ENCODE measurements around the gene PUS1. TPM values are rescaled to one million over a fixed set of nuclear protein-coding genes. Genes with fewer than 3 reads are reported as not detected.
A peak's percentile ranks its signal among the peaks of the same experiment; 100 is the strongest.
"Not testable (repeated sequence)": the region's sequence is repeated elsewhere in the genome, so short reads cannot be mapped to it uniquely, and the experiment has no call there.

The PUS1 gene
- total RNA-seq, 2 experiments from 2014 or later = 37.7 to 38.8 TPM

- intact Hi-C loops (cut with micrococcal nuclease) = no loop called here
- Mint-ChIP-seq H3K4me1 (ENCODE audit: low read depth) (no peaks in the 10 kb centered on the region), H3K27me3 (ENCODE audit: low read depth) (no peaks in the 10 kb centered on the region), H3K27ac (no peak overlapping the region), H3K36me3 (ENCODE audit: low read depth) (peaks cover 47% of the 10 kb centered on the region), H3K9me3 (no peaks in the 10 kb centered on the region), H3K4me3 (no peak overlapping the region)
- DNase-seq = no peak
- CTCF ChIA-PET = no interaction called here
Measured at GRCh38 chr12:131940141-131940547, 11.1 kb downstream of the PUS1 start.

GRCh38 chr12:131941116-131941986 is 12.3 kb downstream of the PUS1 start:
- CTCF ChIA-PET = no interaction called here
- Mint-ChIP-seq H3K4me3 (no peak overlapping the region), H3K27ac (no peak overlapping the region), H3K27me3 (ENCODE audit: low read depth) (no peaks in the 10 kb centered on the region), H3K36me3 (ENCODE audit: low read depth) (peaks cover 43% of the 10 kb centered on the region), H3K9me3 (no peaks in the 10 kb centered on the region), H3K4me1 (ENCODE audit: low read depth) (no peaks in the 10 kb centered on the region)
- DNase-seq = no peak
- intact Hi-C loops (cut with micrococcal nuclease) = no loop called here

GRCh38 chr12:131941987-131942341 is 12.9 kb downstream of the PUS1 start:
- Mint-ChIP-seq H3K9me3 (no peaks in the 10 kb centered on the region), H3K36me3 (ENCODE audit: low read depth) (peaks cover 39% of the 10 kb centered on the region), H3K4me1 (ENCODE audit: low read depth) (no peaks in the 10 kb centered on the region), H3K27ac (no peak overlapping the region), H3K27me3 (ENCODE audit: low read depth) (no peaks in the 10 kb centered on the region), H3K4me3 (no peak overlapping the region)
- intact Hi-C loops (cut with micrococcal nuclease) = no loop called here
- no peak for DNase-seq
- CTCF ChIA-PET = no interaction called here

- peaks cover 3% of the 10 kb centered on the region for H3K4me1 Mint-ChIP-seq (ENCODE audit: low read depth)
Measured at GRCh38 chr12:131942671-131943070, 13.6 kb downstream of the PUS1 start.

GRCh38 chr12:131943389-131943788 is 14.3 kb downstream of the PUS1 start:
- Mint-ChIP-seq H3K4me1 (ENCODE audit: low read depth) (peaks cover 10% of the 10 kb centered on the region), H3K27me3 (ENCODE audit: low read depth) (no peaks in the 10 kb centered on the region), H3K9me3 (no peaks in the 10 kb centered on the region), H3K4me3 (no peak overlapping the region), H3K27ac (no peak overlapping the region), H3K36me3 (ENCODE audit: low read depth) (peaks cover 33% of the 10 kb centered on the region)
- CTCF ChIA-PET = no interaction called here
- DNase-seq = no peak
- intact Hi-C loops (cut with micrococcal nuclease) = no loop called here

More at GRCh38 chr12:131942671-131943070, 13.6 kb downstream of the PUS1 start:
- intact Hi-C loops (cut with micrococcal nuclease) = no loop called here
- CTCF ChIA-PET = no interaction called here
- Mint-ChIP-seq H3K27ac (no peak overlapping the region), H3K27me3 (ENCODE audit: low read depth) (no peaks in the 10 kb centered on the region), H3K9me3 (no peaks in the 10 kb centered on the region), H3K4me3 (no peak overlapping the region), H3K36me3 (ENCODE audit: low read depth) (peaks cover 36% of the 10 kb centered on the region)
- DNase-seq = no peak

GRCh38 chr12:131943876-131944275 is 14.8 kb downstream of the PUS1 start:
- intact Hi-C loops (cut with micrococcal nuclease) = no loop called here

GRCh38 chr12:131944601-131945251 is 15.7 kb downstream of the PUS1 start:
- Mint-ChIP-seq H3K27ac (no peak overlapping the region), H3K27me3 (ENCODE audit: low read depth) (no peaks in the 10 kb centered on the region), H3K4me3 (no peak overlapping the region), H3K4me1 (ENCODE audit: low read depth) (peaks cover 19% of the 10 kb centered on the region), H3K9me3 (no peaks in the 10 kb centered on the region), H3K36me3 (ENCODE audit: low read depth) (peaks cover 31% of the 10 kb centered on the region)
- CTCF ChIA-PET = no interaction called here
- DNase-seq = no peak
- intact Hi-C loops (cut with micrococcal nuclease) = loop anchor here (5.0 kb wide), 3 partner anchors 138 to 337 kb away; partner anchors contain the start of gene SFSWAP

More at GRCh38 chr12:131943876-131944275, 14.8 kb downstream of the PUS1 start:
- no peak overlapping the region for H3K27ac Mint-ChIP-seq
- H3K9me3 Mint-ChIP-seq = no peaks in the 10 kb centered on the region
- CTCF ChIA-PET = no interaction called here
- H3K4me3 Mint-ChIP-seq = no peak overlapping the region
- peaks cover 15% of the 10 kb centered on the region for H3K4me1 Mint-ChIP-seq (ENCODE audit: low read depth)
- no peaks in the 10 kb centered on the region for H3K27me3 Mint-ChIP-seq (ENCODE audit: low read depth)
- peaks cover 32% of the 10 kb centered on the region for H3K36me3 Mint-ChIP-seq (ENCODE audit: low read depth)
- DNase-seq = no peak

- no peak for DNase-seq
- H3K4me1 Mint-ChIP-seq (ENCODE audit: low read depth) = peaks cover 23% of the 10 kb centered on the region
- intact Hi-C loops (cut with micrococcal nuclease) = loop anchor here (5.0 kb wide), 3 partner anchors 136 to 339 kb away; partner anchors contain the start of gene SFSWAP
- no peak overlapping the region for H3K4me3 Mint-ChIP-seq
- H3K36me3 Mint-ChIP-seq (ENCODE audit: low read depth) = peaks cover 22% of the 10 kb centered on the region
- no peaks in the 10 kb centered on the region for H3K27me3 Mint-ChIP-seq (ENCODE audit: low read depth)
- H3K27ac Mint-ChIP-seq = peak overlapping the region; percentile 46
- no peaks in the 10 kb centered on the region for H3K9me3 Mint-ChIP-seq
- CTCF ChIA-PET = no interaction called here
Measured at GRCh38 chr12:131946757-131947156, 17.7 kb downstream of the PUS1 start.

GRCh38 chr12:131947482-131948027 is 18.5 kb downstream of the PUS1 start:
- Mint-ChIP-seq H3K27ac (peak overlapping the region; percentile 55), H3K9me3 (no peaks in the 10 kb centered on the region), H3K4me3 (no peak overlapping the region), H3K27me3 (ENCODE audit: low read depth) (no peaks in the 10 kb centered on the region), H3K4me1 (ENCODE audit: low read depth) (peaks cover 26% of the 10 kb centered on the region), H3K36me3 (ENCODE audit: low read depth) (peaks cover 20% of the 10 kb centered on the region)
- no peak for DNase-seq
- CTCF ChIA-PET = no interaction called here
- intact Hi-C loops (cut with micrococcal nuclease) = loop anchor here (2.0 to 5.0 kb wide), 4 partner anchors 117 to 340 kb away; partner anchors contain the start of gene SFSWAP

GRCh38 chr12:131948166-131948712 is 19.2 kb downstream of the PUS1 start:
- H3K27me3 Mint-ChIP-seq (ENCODE audit: low read depth) = no peaks in the 10 kb centered on the region
- no peak overlapping the region for H3K4me3 Mint-ChIP-seq
- intact Hi-C loops (cut with micrococcal nuclease) = loop anchor here (2.0 to 5.0 kb wide), 4 partner anchors 117 to 341 kb away; partner anchors contain the start of gene SFSWAP
- H3K9me3 Mint-ChIP-seq = no peaks in the 10 kb centered on the region
- peak overlapping the region; percentile 79 for H3K27ac Mint-ChIP-seq
- H3K4me1 Mint-ChIP-seq (ENCODE audit: low read depth) = peaks cover 33% of the 10 kb centered on the region
- CTCF ChIA-PET = no interaction called here
- DNase-seq = no peak
- H3K36me3 Mint-ChIP-seq (ENCODE audit: low read depth) = peaks cover 15% of the 10 kb centered on the region

- H3K36me3 Mint-ChIP-seq (ENCODE audit: low read depth) = peaks cover 11% of the 10 kb centered on the region
- H3K27ac Mint-ChIP-seq = peak overlapping the region; percentile 79
- CTCF ChIA-PET; H3K27me3 Mint-ChIP-seq (ENCODE audit: low read depth); H3K9me3 Mint-ChIP-seq; DNase-seq: not testable (repeated sequence)
- peak overlapping the region; percentile 74 for H3K4me3 Mint-ChIP-seq
- H3K4me1 Mint-ChIP-seq (ENCODE audit: low read depth) = peaks cover 40% of the 10 kb centered on the region
- intact Hi-C loops (cut with micrococcal nuclease) = loop anchor here (1.0 to 5.0 kb wide), 8 partner anchors 20 to 1078 kb away; partner anchors contain the start of genes PUS1, SFSWAP and ULK1
Measured at GRCh38 chr12:131948713-131949430, 19.8 kb downstream of the PUS1 start.

Measured in activated naive CD4-positive, alpha-beta T cell treated with anti-CD3 and anti-CD28 coated beads for 36 hours (primary cell).